Kasumi-1 (cell line): ENCODE measurements around the gene TANGO2.

Experiments used
- DNase-seq, 2 experiments: peaks; one replicate each; lab custom pipeline; 2025; lab: John Stamatoyannopoulos, UW

The TANGO2 gene

GRCh38 chr22:20027966-20028854 lies 7.3 kb downstream of the TANGO2 start:
- peak; percentile 17 to 45 for DNase-seq

GRCh38 chr22:20028855-20029549 lies 8.1 kb downstream of the TANGO2 start:
- DNase-seq, result no peak

- no peak for DNase-seq
Observed at GRCh38 chr22:20029550-20030225, 8.8 kb downstream of the TANGO2 start.

- DNase-seq, result no peak
Observed at GRCh38 chr22:20031732-20032406, 11.0 kb downstream of the TANGO2 start.

- DNase-seq, result no peak
Observed at GRCh38 chr22:20032407-20032991, 11.6 kb downstream of the TANGO2 start.

- DNase-seq, result no peak
Observed at GRCh38 chr22:20033045-20033706, 12.3 kb downstream of the TANGO2 start.

GRCh38 chr22:20034143-20034542 lies 13.2 kb downstream of the TANGO2 start:
- DNase-seq, result no peak

GRCh38 chr22:20035375-20036083 lies 14.6 kb downstream of the TANGO2 start:
- DNase-seq, result no peak

GRCh38 chr22:20036084-20036482 lies 15.2 kb downstream of the TANGO2 start:
- no peak for DNase-seq

GRCh38 chr22:20036535-20037392 lies 15.9 kb downstream of the TANGO2 start:
- no peak for DNase-seq

GRCh38 chr22:20037419-20037818 lies 16.5 kb downstream of the TANGO2 start:
- peak; percentile 54 to 71 for DNase-seq

GRCh38 chr22:20038574-20038973 lies 17.7 kb downstream of the TANGO2 start:
- no peak for DNase-seq

GRCh38 chr22:20039683-20040325 lies 18.9 kb downstream of the TANGO2 start:
- no peak for DNase-seq

GRCh38 chr22:20040327-20041200 lies 19.7 kb downstream of the TANGO2 start:
- DNase-seq, result no peak

- no peak for DNase-seq
Observed at GRCh38 chr22:20043057-20043996, 22.4 kb downstream of the TANGO2 start.

- DNase-seq, result no peak
Observed at GRCh38 chr22:20043997-20044342, 23.1 kb downstream of the TANGO2 start.
